GM20000 (cell line): ENCODE measurements around the gene EYA2.

Experiments
- DNase-seq: peaks from one replicate; pipeline ENCODE4 v3.0.0; 2012; ENCODE audit warnings: low spot score
- TF ChIP-seq, protein P1 (sequence below): IDR thresholded peaks from 2 replicates; pipeline ENCODE4 v1.5.1; 2012; ENCODE audit warnings: mild to moderate bottlenecking, control low read depth; ENCODE audit errors: extremely low read depth, missing control alignments

Gene EYA2

DNA sequence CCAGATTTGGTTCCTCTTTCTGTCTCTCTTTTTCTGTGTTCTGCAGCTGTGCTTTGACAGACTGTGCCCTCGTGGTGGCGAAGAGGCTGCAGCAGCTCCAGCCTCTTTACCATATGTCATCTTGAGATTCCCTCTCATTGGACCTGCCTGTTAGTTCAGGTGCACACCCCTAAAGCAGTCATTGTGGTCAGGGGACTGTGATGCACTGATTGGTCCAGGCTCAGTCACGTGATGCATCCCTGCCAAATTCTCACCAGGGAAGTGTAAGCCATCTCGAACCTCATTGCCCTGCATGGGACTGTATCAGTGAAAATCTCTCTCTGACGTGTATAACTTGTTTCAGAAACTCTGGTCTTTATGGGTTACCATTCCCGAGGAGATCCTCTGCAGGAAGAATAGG lies 160.3 kb downstream of the EYA2 start:
- no peak for DNase-seq
- TF ChIP-seq, protein P1, sequence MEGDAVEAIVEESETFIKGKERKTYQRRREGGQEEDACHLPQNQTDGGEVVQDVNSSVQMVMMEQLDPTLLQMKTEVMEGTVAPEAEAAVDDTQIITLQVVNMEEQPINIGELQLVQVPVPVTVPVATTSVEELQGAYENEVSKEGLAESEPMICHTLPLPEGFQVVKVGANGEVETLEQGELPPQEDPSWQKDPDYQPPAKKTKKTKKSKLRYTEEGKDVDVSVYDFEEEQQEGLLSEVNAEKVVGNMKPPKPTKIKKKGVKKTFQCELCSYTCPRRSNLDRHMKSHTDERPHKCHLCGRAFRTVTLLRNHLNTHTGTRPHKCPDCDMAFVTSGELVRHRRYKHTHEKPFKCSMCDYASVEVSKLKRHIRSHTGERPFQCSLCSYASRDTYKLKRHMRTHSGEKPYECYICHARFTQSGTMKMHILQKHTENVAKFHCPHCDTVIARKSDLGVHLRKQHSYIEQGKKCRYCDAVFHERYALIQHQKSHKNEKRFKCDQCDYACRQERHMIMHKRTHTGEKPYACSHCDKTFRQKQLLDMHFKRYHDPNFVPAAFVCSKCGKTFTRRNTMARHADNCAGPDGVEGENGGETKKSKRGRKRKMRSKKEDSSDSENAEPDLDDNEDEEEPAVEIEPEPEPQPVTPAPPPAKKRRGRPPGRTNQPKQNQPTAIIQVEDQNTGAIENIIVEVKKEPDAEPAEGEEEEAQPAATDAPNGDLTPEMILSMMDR: no peak

DNA sequence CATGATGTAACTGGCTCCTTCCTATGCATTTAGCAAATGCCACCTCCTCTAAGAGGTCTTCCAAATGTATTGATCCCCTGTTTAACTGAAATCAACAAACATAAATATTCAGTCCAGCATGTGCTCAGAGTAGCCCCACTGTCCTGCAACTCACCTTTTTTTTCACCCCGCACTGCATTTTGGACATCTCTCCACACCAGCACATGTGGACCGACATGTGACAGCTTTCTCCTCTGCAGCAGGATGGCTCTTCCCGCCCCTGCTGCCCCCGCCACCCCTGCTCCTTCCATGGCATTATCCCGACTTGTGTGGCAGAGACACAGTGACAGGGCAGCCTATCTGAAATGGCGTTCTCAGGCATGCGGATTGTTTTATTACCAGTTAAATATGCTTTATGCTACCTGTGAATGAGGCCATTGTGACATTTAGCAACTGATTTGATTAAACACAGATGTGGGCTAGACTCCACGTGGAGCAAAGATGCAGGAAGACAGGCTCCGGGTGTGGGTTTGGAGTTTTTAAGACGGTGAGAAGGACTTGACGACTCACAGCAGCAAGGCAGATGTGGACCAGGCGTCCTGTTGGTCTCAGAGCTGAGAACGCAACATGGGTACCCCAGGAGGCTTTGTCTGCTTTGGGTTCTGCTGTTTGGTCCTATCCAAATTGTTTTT lies 161.2 kb downstream of the EYA2 start:
- TF ChIP-seq, protein P1: no peak
- DNase-seq: no peak

- TF ChIP-seq, protein P1: no peak
- DNase-seq: no peak
These were observed 163.0 kb downstream of the EYA2 start for GRCh38 chr20:47057661-47058060.

DNA sequence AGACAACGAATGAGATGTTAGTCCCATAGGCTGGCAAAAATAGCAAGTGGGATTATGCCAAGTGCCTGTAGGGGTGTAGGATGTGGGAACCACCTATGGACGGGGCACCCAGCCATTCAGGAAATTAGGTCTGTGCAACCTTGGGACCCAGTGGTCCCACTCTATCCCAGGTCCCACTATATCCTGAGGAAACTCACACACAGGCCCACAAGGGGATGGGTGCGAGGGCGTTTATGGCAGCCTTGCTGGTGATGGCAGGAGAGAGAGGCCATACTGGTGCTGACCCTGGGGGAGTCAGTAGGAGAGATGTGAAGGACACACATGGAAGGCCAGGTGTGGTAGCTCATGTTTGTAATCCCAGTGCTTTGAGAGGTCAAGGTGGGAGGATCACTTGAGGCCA lies 163.6 kb downstream of the EYA2 start:
- TF ChIP-seq, protein P1: no peak
- DNase-seq: no peak

- TF ChIP-seq, protein P1: no peak
- no peak for DNase-seq
These were observed 164.9 kb downstream of the EYA2 start for GRCh38 chr20:47059536-47059935.

GRCh38 chr20:47061549-47061948 lies 166.9 kb downstream of the EYA2 start:
- TF ChIP-seq, protein P1: no peak
- no peak for DNase-seq

GRCh38 chr20:47062226-47062890 lies 167.7 kb downstream of the EYA2 start:
- DNase-seq: no peak
- TF ChIP-seq, protein P1: no peak
